Testis (tissue), 3 donors: ENCODE data around the gene TCF4. TPM values are rescaled to one million over a fixed set of nuclear protein-coding genes. Genes with fewer than 3 reads are reported as not detected.

Experiments used
- DNase-seq: peaks from one replicate; pipeline ENCODE4 v3.0.0-alpha.2; 2019
- H3K27ac ChIP-seq, 2 donors: fragments of 200-600 bp; sonication (generic); one replicate each; pipeline ENCODE4 v1.5.1; 2019
- H3K27me3 ChIP-seq: fragments of 200-600 bp; sonication (generic); one replicate; pipeline ENCODE4 v1.5.1; 2019
- H3K36me3 ChIP-seq: fragments of 200-600 bp; sonication (generic); one replicate; pipeline ENCODE4 v1.5.1; 2017; ENCODE audit warnings: low read depth; ENCODE audit errors: missing control alignments
- H3K4me1 ChIP-seq: fragments of 200-600 bp; sonication (generic); one replicate; pipeline ENCODE4 v1.5.1; 2019
- H3K4me3 ChIP-seq, 2 donors: fragments of 200-600 bp; sonication (generic); one replicate each; pipeline ENCODE4 v1.5.1; 2017 to 2019
- H3K9me3 ChIP-seq: fragments of 200-600 bp; sonication (generic); one replicate; pipeline ENCODE4 v1.5.1; 2017
- CTCF ChIP-seq, 3 experiments: fragments of 450-650 bp in 2 of 3; fragments of 200-600 bp in 1 of 3; sonication (generic) in 1 of 3; IDR thresholded peaks; one replicate each; pipeline ENCODE4 v1.5.1; 2016 to 2019; ENCODE audit warnings: antibody characterized with exemption in 3 of 3, mild to moderate bottlenecking in 2 of 3, moderate library complexity in 1 of 3
- POLR2A ChIP-seq: fragments of 450-650 bp; IDR thresholded peaks from one replicate; pipeline ENCODE4 v1.6.1; 2017; ENCODE audit warnings: antibody characterized with exemption, mild to moderate bottlenecking, moderate library complexity
- WGBS, 2 donors: methylation state at CpG; one replicate each; pipeline ENCODE4 v1.1.5; 2018; 5-methylcytosine and 5-hydroxymethylcytosine counted together
- intact Hi-C: fragments of 100-400 bp; cut with DNase I; formaldehyde crosslinking; loops from one replicate; pipeline ENCODE4 v1.15.1; 2023; ENCODE audit warnings: low total_unique reads
- polyA plus RNA-seq: library from polyadenylated mRNA; stranded (reverse); fragments of 350-450 nt; fragmentation: Illumina TruSeq; extraction: RNeasy Lipid Tissue Mini Kit (QIAGEN cat#74804); gene quantifications from one replicate; pipeline ENCODE4 v1.2.3, GENCODE V29; 2014; ENCODE audit warnings: low read depth, low replicate concordance; ENCODE audit not compliant: insufficient read depth
- total RNA-seq, 2 donors: library from RNA; depleted of rRNA; stranded (reverse); fragments of >200 nt; gene quantifications; one replicate each; pipeline ENCODE4 v1.2.3, GENCODE V29; 2016

Gene TCF4
- total and polyA plus RNA-seq, 3 donors from 2014 or later = 50.8 to 122 (median 110) TPM

GRCh38 chr18:55355223-55355622 is 232.8 kb downstream of the TCF4 start:
- H3K36me3 ChIP-seq = no peaks in the 10 kb centered on the region
- no peak overlapping the region for H3K4me3 ChIP-seq
- H3K27ac ChIP-seq = no peak overlapping the region
- 86 to 92% methylated on average over 4 of the region's 4 CpGs for WGBS, 2 donors
- H3K4me1 ChIP-seq = no peaks in the 10 kb centered on the region
- no peaks in the 10 kb centered on the region for H3K27me3 ChIP-seq
- no peak for DNase-seq
- TF ChIP-seq CTCF (IDR thresholded peaks at IDR 0.05) (no peak), POLR2A (no peak)
- intact Hi-C loops = no loop called here
- H3K9me3 ChIP-seq = no peaks in the 10 kb centered on the region

- TF ChIP-seq CTCF (IDR thresholded peaks at IDR 0.05) (no peak), POLR2A (no peak)
- intact Hi-C loops = no loop called here
- Histone ChIP-seq H3K9me3 (no peaks in the 10 kb centered on the region), H3K36me3 (no peaks in the 10 kb centered on the region), H3K27me3 (no peaks in the 10 kb centered on the region), H3K27ac (no peak overlapping the region), H3K4me1 (no peaks in the 10 kb centered on the region), H3K4me3 (no peak overlapping the region)
- WGBS, 2 donors = 77 to 79% methylated on average over 4 of the region's 4 CpGs
- DNase-seq = no peak
Observed at GRCh38 chr18:55354795-55355194, 233.2 kb downstream of the TCF4 start.

GRCh38 chr18:55353806-55354205 is 234.2 kb downstream of the TCF4 start:
- no peak overlapping the region for H3K27ac ChIP-seq
- intact Hi-C loops = no loop called here
- TF ChIP-seq POLR2A = no peak
- no peak for TF ChIP-seq CTCF (IDR thresholded peaks at IDR 0.05)

GRCh38 chr18:55353391-55353790 is 234.6 kb downstream of the TCF4 start:
- Histone ChIP-seq H3K9me3 (no peaks in the 10 kb centered on the region), H3K27ac (no peak overlapping the region), H3K4me1 (no peaks in the 10 kb centered on the region), H3K36me3 (no peaks in the 10 kb centered on the region), H3K4me3 (no peak overlapping the region), H3K27me3 (no peaks in the 10 kb centered on the region)
- TF ChIP-seq CTCF (IDR thresholded peaks at IDR 0.05) (no peak), POLR2A (no peak)
- 70 to 79% methylated on average over 3 of the region's 3 CpGs for WGBS, 2 donors
- DNase-seq = no peak
- intact Hi-C loops = no loop called here

More at GRCh38 chr18:55353806-55354205, 234.2 kb downstream of the TCF4 start:
- DNase-seq = no peak
- H3K4me3 ChIP-seq = no peak overlapping the region
- no peaks in the 10 kb centered on the region for H3K36me3 ChIP-seq
- no peaks in the 10 kb centered on the region for H3K9me3 ChIP-seq
- no peaks in the 10 kb centered on the region for H3K4me1 ChIP-seq
- H3K27me3 ChIP-seq = no peaks in the 10 kb centered on the region
- 79 to 82% methylated on average over 3 of the region's 3 CpGs for WGBS, 2 donors

- Histone ChIP-seq H3K4me1 (no peaks in the 10 kb centered on the region), H3K36me3 (no peaks in the 10 kb centered on the region), H3K4me3 (no peak overlapping the region), H3K27me3 (no peaks in the 10 kb centered on the region), H3K27ac (no peak overlapping the region), H3K9me3 (no peaks in the 10 kb centered on the region)
- 80 to 84% methylated on average over 3 of the region's 3 CpGs for WGBS, 2 donors
- intact Hi-C loops = no loop called here
- no peak for DNase-seq
- TF ChIP-seq CTCF (IDR thresholded peaks at IDR 0.05) (no peak), POLR2A (no peak)
Observed at GRCh38 chr18:55351980-55352714, 235.8 kb downstream of the TCF4 start.
